Measurements from ENCODE around the gene ZNF22.

The ZNF22 gene
- 18.6 to 71.6 reads per million in 2 donors for total RNA-seq

DNA sequence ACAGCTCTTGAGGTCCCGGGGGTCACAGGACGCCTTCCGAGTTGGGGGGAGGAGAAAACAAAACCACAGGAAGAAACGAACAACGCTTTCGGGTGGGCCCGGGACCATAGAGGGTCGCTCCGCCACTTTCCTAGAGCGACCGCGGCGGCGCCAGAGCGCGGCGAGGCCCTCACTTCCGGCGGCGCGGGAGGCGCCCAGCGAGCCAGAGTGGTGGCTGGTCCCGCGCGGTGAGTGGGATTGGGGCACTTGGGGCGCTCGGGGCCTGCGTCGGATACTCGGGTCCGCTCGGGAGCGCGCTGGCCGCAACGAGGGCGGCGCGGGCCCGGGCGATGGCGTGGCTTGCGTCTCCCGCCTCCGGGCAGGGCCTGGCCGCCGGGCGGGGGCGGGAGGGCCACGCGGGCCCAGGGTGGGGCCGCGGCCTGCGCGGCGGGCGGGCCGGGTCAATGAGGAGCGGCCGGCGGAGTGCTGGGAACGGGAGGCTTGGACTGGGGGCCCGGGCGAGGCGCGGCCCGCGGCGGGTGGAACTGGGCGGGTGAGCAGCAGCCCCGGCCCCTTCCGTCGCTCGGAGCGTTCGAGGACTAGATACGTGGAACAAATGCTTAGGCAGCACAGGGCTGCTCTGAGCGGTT is at the start of gene ZNF22:
TSS of gene ZNF22 (plus strand) at position 172 of the 629 bp plus-strand sequence. CDS start 2,446 bp downstream, outside the sequence.
- peak; percentile 36 for DNase-seq

DNA sequence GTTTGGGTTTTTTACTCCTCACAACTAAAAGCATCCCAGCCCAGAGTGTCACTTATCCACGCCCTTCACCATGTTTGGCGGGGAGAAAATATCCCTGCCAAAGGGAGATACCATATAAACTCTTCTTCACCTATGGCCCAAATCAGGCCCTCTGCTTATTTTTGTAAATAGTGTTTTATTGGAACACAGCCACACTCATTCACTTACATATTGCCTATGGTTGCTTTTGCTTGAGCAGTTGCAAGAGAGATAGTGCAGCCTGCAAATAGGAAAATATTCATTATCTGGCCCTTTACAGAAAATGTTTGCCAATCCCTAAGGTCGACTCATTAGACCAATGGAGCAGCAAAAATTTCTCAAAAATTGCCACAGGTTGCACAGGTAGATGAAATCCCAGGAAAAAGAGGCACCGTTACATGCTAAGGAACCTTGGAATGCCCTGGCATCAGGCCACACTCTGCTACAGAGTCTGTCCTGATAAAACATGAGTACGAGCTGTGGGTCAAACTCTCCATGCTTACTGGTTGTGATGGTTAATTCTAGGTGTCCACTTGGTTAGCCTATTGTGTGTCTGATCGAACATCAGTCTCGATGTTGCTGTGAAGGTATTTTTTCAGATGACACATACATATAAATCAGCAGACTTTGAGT is 49.0 kb upstream of the ZNF22 start:
- no peak for DNase-seq

- DNase-seq: no peak
Measured at GRCh38 chr10:44952779-44953231, 47.9 kb upstream of the ZNF22 start.

DNA sequence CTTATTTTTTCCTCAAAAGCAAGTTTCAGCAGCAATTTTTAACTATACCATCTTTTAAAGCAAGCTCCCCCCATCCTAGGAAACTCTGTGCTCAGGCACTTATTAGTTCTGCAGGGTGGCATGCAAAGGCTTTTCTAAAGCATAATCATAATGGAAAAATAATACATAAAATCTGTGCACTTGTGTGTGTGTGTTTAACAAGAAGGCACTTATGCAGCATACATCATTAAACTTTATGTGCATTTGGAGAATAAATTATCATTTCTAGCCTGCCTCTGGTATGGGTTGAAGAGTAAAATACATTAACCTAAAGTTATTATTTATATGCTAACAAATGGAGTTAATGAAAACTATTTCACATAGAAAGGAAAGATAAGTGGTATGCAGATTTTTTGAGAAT is 46.7 kb upstream of the ZNF22 start:
- no peak for DNase-seq

GRCh38 chr10:44954962-44955361 is 45.8 kb upstream of the ZNF22 start:
- no peak for DNase-seq

DNA sequence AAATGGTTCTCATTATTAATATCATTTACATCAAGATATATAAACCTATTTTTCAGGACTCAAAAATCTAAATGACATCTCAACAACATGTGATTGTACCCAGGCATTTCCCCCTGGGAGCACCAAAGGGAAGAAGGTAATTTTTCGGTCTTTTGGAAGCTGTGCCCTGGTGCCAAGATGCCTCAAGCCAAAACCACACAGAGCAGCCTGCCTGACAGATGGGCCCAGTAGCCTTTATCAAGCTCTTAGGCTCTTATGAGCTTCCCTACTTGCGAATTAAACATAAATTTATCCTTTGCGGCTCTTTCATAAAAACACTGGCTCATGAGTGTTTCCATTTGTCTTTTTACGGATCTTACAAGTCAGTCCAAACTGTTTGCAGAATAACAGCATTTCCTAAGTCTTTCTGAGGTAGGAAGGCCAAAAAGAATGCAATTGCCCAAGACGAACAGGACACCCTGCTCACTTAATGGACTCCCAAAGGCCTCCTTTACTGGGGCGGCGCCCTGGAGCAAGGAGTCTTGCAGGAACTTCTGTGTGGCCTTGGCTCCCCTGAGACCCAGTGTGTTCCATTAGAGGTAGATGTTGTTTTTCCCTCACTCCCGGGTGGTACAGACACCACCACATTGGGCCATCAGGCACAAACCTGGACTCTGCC is 45.2 kb upstream of the ZNF22 start:
- DNase-seq: no peak

- no peak for DNase-seq
Measured at GRCh38 chr10:44956226-44956625, 44.5 kb upstream of the ZNF22 start.

GRCh38 chr10:44956717-44957706 is 43.7 kb upstream of the ZNF22 start:
- no peak for DNase-seq

GRCh38 chr10:44958196-44958897 is 42.4 kb upstream of the ZNF22 start:
- no peak for DNase-seq

DNA sequence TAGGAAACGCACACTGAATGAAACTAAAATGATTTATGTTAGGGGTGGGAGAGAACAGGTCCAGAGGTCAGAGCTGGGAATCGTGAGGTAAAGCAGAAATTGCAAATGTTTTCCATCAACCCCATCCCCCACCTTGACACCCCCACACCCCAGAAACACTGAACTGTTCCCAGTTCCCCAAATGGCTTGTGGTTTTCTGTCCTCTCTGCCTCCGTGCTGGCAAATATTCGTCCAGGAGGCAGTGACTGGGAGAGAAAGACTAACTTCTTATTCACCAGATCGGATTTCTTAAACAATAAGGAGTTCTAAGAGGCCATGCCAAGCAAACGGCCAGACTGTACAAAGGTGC is 41.9 kb upstream of the ZNF22 start:
- DNase-seq: no peak

DNA sequence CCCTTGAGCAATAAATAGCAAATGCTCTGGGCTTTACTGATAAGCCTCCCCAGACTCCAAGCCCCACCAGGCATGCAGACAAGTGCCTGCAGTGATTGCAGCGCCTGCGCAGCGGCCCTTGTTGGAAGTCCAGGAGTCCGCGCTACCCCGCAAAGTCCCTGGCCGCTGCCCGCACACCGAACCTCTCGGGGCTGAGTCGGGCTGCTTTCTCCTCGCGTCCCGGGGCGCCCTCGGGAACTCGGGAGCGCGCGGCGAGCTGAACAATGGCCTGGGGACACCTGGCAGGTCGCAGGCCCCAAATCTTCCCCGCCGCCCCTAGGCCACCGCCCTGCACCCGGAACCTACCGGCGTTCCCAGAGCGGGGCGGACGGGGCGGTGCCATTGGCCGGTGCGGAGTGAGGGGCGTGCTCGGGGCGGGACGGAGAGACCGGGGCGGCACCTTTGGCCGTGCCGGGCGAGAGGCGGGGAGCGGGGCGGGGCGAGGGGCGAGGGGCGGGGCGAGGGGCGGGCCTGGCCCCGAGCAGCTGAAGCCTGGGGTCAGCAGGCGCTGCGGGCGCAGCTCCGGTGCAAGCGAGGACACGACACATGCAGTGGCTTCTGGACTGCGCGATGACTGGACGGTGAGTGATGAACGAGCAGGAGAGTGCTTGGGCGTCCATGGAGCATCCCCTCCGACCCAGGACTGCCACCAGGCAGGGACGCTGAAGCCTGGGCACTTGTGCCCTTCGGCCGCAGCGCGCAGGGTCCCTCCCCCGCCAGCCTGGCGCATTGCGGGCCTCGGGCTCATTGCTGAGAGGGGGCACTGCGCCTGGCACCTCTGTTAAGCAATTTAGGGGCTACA is 41.3 kb upstream of the ZNF22 start, which contains the start of gene RASSF4:
TSS of gene RASSF4 (plus strand) at position 556 of the 841 bp plus-strand sequence. CDS start 10,401 bp downstream, outside the sequence.
- DNase-seq: peak; percentile 89

GRCh38 chr10:44960088-44960460 is 40.6 kb upstream of the ZNF22 start:
- no peak for DNase-seq

- no peak for DNase-seq
Measured at GRCh38 chr10:44960482-44961229, 40.1 kb upstream of the ZNF22 start.

DNA sequence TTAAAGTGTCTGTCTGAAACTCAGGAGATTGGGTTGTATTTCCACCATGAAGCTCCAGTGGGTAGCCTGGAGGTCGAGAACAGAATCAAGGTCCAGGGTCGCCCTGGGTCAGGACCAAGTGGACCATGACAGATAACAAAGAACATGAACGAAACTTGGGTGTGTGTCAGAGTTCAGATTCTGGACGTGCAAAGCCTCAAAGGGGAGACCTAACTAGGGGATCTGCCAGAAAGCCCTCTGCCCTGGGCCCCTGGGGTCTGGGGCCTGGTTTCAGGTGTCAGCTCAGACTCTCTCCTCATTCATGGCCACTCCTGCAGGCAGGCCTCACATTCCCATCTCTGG is 39.5 kb upstream of the ZNF22 start:
- no peak for DNase-seq

- DNase-seq: no peak
Measured at GRCh38 chr10:44961931-44962750, 38.6 kb upstream of the ZNF22 start.

DNA sequence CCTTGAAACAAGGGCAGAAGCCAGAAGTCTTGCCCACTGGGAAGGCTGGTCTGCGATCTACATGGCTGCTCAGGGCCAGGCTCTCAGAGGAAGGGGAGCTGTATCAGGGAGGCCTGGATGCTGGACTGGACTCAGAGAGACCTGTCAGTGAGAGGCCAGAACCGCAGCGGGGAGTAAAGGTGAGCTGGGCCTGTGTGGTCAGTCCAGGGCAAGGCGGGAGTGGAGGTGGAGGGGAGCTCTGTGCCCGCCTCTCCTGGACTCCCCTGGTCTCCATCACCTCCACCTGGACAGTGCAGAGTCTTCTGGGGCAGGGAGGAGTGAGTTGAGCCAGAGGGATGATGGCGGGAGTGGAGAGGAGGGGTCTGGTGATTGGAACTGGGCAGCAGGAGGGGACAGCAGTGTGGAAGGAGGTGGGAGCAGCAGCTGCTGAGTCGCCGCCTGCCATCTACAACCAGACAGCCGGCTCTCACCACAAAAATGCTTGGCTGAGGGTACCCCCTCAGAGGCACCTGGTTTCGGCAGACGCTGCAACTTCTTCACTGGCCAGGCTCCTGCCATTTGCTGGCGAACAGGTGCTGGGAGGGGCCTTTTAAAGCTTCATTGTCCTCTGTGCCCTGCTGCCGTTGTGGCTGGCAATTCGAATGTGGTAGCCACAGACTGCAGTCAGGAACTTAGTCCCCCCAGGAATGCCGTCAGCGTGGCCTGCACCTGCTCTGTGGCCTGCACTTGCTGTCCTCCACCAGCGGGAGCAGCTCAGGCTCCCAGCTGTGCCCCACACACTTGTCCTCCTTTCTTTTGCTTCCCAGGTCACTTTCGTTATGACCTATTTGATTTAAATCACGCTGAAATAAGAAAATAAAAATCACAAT is 37.6 kb upstream of the ZNF22 start:
- DNase-seq: no peak

DNA sequence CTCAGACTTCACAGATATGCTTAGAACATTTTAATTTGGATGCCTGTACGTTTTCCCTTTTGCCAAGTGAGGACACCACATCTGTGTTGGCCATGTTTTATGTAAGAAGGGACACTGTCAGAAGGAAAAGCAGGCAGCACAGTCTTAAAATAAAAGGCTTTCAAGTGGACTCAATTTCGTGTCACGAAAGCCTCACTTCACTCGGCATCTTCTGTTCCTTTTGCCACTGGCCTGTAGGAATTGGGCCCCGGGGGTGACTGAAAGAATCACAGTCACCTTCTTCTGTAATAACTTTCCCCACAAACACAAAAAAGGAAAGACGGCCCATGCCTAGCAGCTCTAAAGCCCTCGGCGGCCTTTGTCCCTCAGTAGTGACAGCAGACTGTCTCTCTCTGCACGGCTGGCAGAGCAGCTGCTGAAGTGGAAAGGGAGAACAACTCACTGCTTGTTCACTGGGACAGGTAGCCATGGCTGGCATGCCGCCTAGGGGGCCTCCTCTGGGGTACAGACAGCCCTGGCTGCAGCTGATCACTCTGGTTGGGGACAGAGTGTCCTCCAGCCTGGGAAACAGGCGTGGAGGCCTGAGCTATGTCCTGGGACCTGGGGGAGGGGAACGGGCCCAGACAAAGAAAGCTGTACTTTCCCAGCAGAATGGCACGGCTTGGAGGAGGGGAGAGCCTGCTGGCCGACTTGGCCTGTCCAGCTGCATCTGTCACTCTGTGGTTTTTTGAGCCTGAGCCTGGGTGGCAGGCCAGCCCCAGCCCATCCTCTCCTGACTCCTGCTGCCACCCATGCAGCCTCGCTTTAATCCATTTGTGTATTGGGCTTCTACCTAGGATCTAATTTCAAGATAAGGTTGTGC is 36.7 kb upstream of the ZNF22 start:
- no peak for DNase-seq

DNA sequence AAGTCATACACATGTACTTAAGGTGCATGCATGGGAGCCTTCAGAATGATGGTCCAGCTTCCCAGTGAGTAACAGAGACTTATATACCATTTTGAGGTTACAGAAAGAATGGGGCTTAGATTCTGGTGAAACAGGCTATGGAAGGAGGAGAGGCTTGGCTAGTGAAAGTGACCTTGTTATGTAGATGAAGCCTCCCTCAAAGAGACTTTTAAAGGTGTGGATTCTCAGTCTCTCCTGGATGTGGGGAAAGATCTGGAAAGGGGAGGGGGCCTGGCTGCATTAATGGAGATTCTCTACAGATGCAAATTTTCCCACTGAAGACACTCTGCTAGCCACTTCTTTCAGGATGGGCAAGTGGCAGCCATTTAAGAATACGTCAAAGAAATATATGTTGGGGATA is 35.6 kb upstream of the ZNF22 start:
- DNase-seq: no peak

All from T-helper 9 cell (primary cell).